ENCODE data around the gene RFX1. TPM values are rescaled to one million over a fixed set of nuclear protein-coding genes. Genes with fewer than 3 reads are reported as not detected.

RFX1 gene
- total and polyA plus RNA-seq, 2 experiments from 2014 or later: 8.9 to 11.8 TPM

- no peaks in the 10 kb centered on the region for H3K9me3 Mint-ChIP-seq
- H3K4me3 Mint-ChIP-seq: no peak overlapping the region; the same call in 2 of the 3 replicates
- H3K4me3 ChIP-seq: no peak overlapping the region
- H3K4me2 ChIP-seq: no peak overlapping the region
- no peak overlapping the region for H3K27ac ChIP-seq (ENCODE audit: low read depth)
- no peak overlapping the region for H3K27ac Mint-ChIP-seq
- H3K36me3 Mint-ChIP-seq (ENCODE audit: low read depth): peaks cover 53% of the 10 kb centered on the region
- no peak for TF ChIP-seq CTCF (conservative IDR thresholded peaks at IDR 0.05; ENCODE audit: low read depth in 2 of 2)
- no peak for TF ChIP-seq CREB1 (CRISPR knock-in tag; IDR thresholded peaks at IDR 0.05; ENCODE audit: low read depth)
- no peak for TF ChIP-seq EZH2 (IDR thresholded peaks at IDR 0.05; ENCODE audit: low read depth, unreplicated experiment)
- no peak for TF ChIP-seq STAT1 (IDR thresholded peaks at IDR 0.05; ENCODE audit: unreplicated experiment)
- no peak for TF ChIP-seq ETS1 (IDR thresholded peaks at IDR 0.05)
- TF ChIP-seq REST (IDR thresholded peaks at IDR 0.05; ENCODE audit: unreplicated experiment): no peak
- TF ChIP-seq EZH2phosphoT487 (IDR thresholded peaks at IDR 0.05; ENCODE audit: unreplicated experiment): no peak
- no peak for TF ChIP-seq POLR2AphosphoS5 (IDR thresholded peaks at IDR 0.05; ENCODE audit: low read depth)
- no peak for TF ChIP-seq NANOG (IDR thresholded peaks at IDR 0.05; ENCODE audit: borderline replicate concordance)
- peaks cover 14% of the 10 kb centered on the region for H3K4me1 Mint-ChIP-seq
- H3F3A ChIP-seq (replicated peaks; ENCODE audit: low read depth): 0 out of 2 replicates have a peak, but pooled peaks cover 5% of the 10 kb centered on the region
- H3K27me3 ChIP-seq (ENCODE audit: insufficient read depth): no peaks in the 10 kb centered on the region
- peaks cover 8% of the 10 kb centered on the region; the same call in 1 of the 2 replicates for H3K4me1 ChIP-seq (ENCODE audit: insufficient read depth)
- H3K9me2 ChIP-seq (ENCODE audit: insufficient read depth): no peaks in the 10 kb centered on the region
- ATAC-seq (no peak), DNase-seq (ENCODE audit: low spot score) (no peak)
- peaks cover 13% of the 10 kb centered on the region; the same call in 1 of the 2 replicates for H3K36me3 ChIP-seq (ENCODE audit: insufficient read depth)
- peaks cover 17% of the 10 kb centered on the region for H3K79me2 ChIP-seq (replicated peaks; ENCODE audit: insufficient read depth)
- peaks cover 6% of the 10 kb centered on the region for H3K27me3 Mint-ChIP-seq (ENCODE audit: insufficient read depth, low read depth, poor library complexity)
- no peak overlapping the region for H2AFZ ChIP-seq
- peaks cover 17% of the 10 kb centered on the region for H4K20me1 ChIP-seq (replicated peaks; ENCODE audit: insufficient read depth)
Observed at GRCh38 chr19:13957051-13957450, 49.1 kb downstream of the RFX1 start.

- TF ChIP-seq POLR2AphosphoS5 (IDR thresholded peaks at IDR 0.05; ENCODE audit: low read depth) (no peak), ZNF331 (CRISPR knock-in tag; IDR thresholded peaks at IDR 0.05; ENCODE audit: low read depth) (no peak), ZNF114 (CRISPR knock-in tag; IDR thresholded peaks at IDR 0.05) (no peak), CREB1 (CRISPR knock-in tag; IDR thresholded peaks at IDR 0.05; ENCODE audit: low read depth) (no peak)
- Histone ChIP-seq H2AFZ (no peak overlapping the region), H3K9me2 (ENCODE audit: insufficient read depth) (no peaks in the 10 kb centered on the region), H3K4me1 (ENCODE audit: insufficient read depth) (peaks cover 8% of the 10 kb centered on the region; the same call in 1 of the 2 replicates), H3K4me2 (no peak overlapping the region), H4K20me1 (replicated peaks; ENCODE audit: insufficient read depth) (peaks cover 17% of the 10 kb centered on the region), H3K36me3 (ENCODE audit: insufficient read depth) (peaks cover 13% of the 10 kb centered on the region; the same call in 1 of the 2 replicates), H3K27me3 (ENCODE audit: insufficient read depth) (no peaks in the 10 kb centered on the region), H3K27ac (ENCODE audit: low read depth) (no peak overlapping the region), H3F3A (replicated peaks; ENCODE audit: low read depth) (0 out of 2 replicates have a peak, but pooled peaks cover 5% of the 10 kb centered on the region), H3K4me3 (no peak overlapping the region), H3K79me2 (replicated peaks; ENCODE audit: insufficient read depth) (peaks cover 17% of the 10 kb centered on the region)
- Mint-ChIP-seq H3K27ac (no peak overlapping the region), H3K27me3 (ENCODE audit: insufficient read depth, low read depth, poor library complexity) (peaks cover 2% of the 10 kb centered on the region), H3K4me3 (no peak overlapping the region), H3K9me3 (no peaks in the 10 kb centered on the region), H3K4me1 (peaks cover 10% of the 10 kb centered on the region), H3K36me3 (ENCODE audit: low read depth) (peaks cover 49% of the 10 kb centered on the region)
- ATAC-seq (no peak), DNase-seq (ENCODE audit: low spot score) (no peak)
Observed at GRCh38 chr19:13956365-13956744, 49.8 kb downstream of the RFX1 start.
